WTC11 (cell line): ENCODE data around the gene SSR1. TPM values are rescaled to one million over a fixed set of nuclear protein-coding genes. Genes with fewer than 3 reads are reported as not detected.
"Not testable (repeated sequence)": the region's sequence is repeated elsewhere in the genome, so short reads cannot be mapped to it uniquely, and the experiment has no call there.

Source experiments
- ATAC-seq: fragments of 200-7000 bp; cut with Tn5 transposase; 2 replicates; pipeline ENCODE4 v1.10.0; 2021; ENCODE audit warnings: mild to moderate bottlenecking, moderate library complexity
- CTCF ChIA-PET: fragments of 300-600 bp; sonication (Branson Sonifier 250); formaldehyde crosslinking; loops from one replicate; lab custom pipeline; 2021; ENCODE audit warnings: antibody characterized with exemption; lab: Charles Lee
- POLR2A ChIA-PET: fragments of 350-600 bp; sonication (Branson Sonifier 250); formaldehyde crosslinking; loops from one replicate; lab custom pipeline; 2021; ENCODE audit warnings: antibody characterized with exemption; lab: Charles Lee
- DNase-seq: peaks from one replicate; pipeline ENCODE4 v3.0.0; 2021; ENCODE audit warnings: low spot score
- H3K27ac Mint-ChIP-seq: 2 replicates; pipeline ENCODE4 v1.8.0; 2021; ENCODE audit warnings: mixed read lengths
- H3K27me3 Mint-ChIP-seq: 2 replicates; pipeline ENCODE4 v1.8.0; 2021; ENCODE audit warnings: low read depth, mild to moderate bottlenecking, moderate library complexity, mixed read lengths
- H3K36me3 Mint-ChIP-seq: 2 replicates; pipeline ENCODE4 v1.8.0; 2021; ENCODE audit warnings: mixed read lengths
- H3K4me1 Mint-ChIP-seq: 2 replicates; pipeline ENCODE4 v1.8.0; 2022; ENCODE audit warnings: mixed read lengths
- H3K4me3 Mint-ChIP-seq: 2 replicates; pipeline ENCODE4 v1.8.0; 2021; ENCODE audit warnings: mild to moderate bottlenecking, moderate library complexity, mixed read lengths
- H3K9me3 Mint-ChIP-seq: 2 replicates; pipeline ENCODE4 v1.8.0; 2021; ENCODE audit warnings: mixed read lengths
- ARID4B ChIP-seq: sonication (generic); formaldehyde crosslinking; IDR thresholded peaks from 2 replicates; pipeline ENCODE4 v1.8.0; 2023; ENCODE audit warnings: missing genetic modification reagents, mild to moderate bottlenecking, borderline replicate concordance
- ETV6 ChIP-seq: sonication (generic); formaldehyde crosslinking; IDR thresholded peaks from 2 replicates; pipeline ENCODE4 v1.8.1; 2022; ENCODE audit warnings: mild to moderate bottlenecking, missing genetic modification reagents
- FOXP1 ChIP-seq: sonication (generic); formaldehyde crosslinking; IDR thresholded peaks from 2 replicates; pipeline ENCODE4 v1.8.0; 2022; ENCODE audit warnings: missing genetic modification reagents, mild to moderate bottlenecking, moderate library complexity, borderline replicate concordance
- FOXP4 ChIP-seq: sonication (generic); formaldehyde crosslinking; IDR thresholded peaks from 2 replicates; pipeline ENCODE4 v1.8.0; 2022; ENCODE audit warnings: mild to moderate bottlenecking, missing genetic modification reagents
- GRHL2 ChIP-seq: fragments of 250-450 bp; sonication (Bioruptor Pico); IDR thresholded peaks from 2 replicates; pipeline ENCODE4 v1.8.0; 2022; ENCODE audit warnings: mild to moderate bottlenecking, moderate library complexity; ENCODE audit not compliant: insufficient replicate concordance, severe bottlenecking
- HMGA2 ChIP-seq: fragments of 250-450 bp; sonication (Bioruptor Pico); IDR thresholded peaks from 2 replicates; pipeline ENCODE4 v1.4.0; 2021; ENCODE audit warnings: mild to moderate bottlenecking, moderate library complexity
- KAT7 ChIP-seq: sonication (generic); formaldehyde crosslinking; IDR thresholded peaks from 2 replicates; pipeline ENCODE4 v1.8.1; 2023; ENCODE audit warnings: missing genetic modification reagents, mild to moderate bottlenecking, borderline replicate concordance
- NFYB ChIP-seq: sonication (generic); formaldehyde crosslinking; conservative IDR thresholded peaks from 2 replicates; pipeline ENCODE4 v1.8.0; 2022; ENCODE audit warnings: low read depth, missing genetic modification reagents
- NR2C2 ChIP-seq: sonication (generic); formaldehyde crosslinking; IDR thresholded peaks from 2 replicates; pipeline ENCODE4 v1.8.0; 2022; ENCODE audit warnings: mild to moderate bottlenecking, missing genetic modification reagents
- PRDM15 ChIP-seq: sonication (generic); formaldehyde crosslinking; IDR thresholded peaks from 2 replicates; pipeline ENCODE4 v1.8.0; 2022; ENCODE audit warnings: missing genetic modification reagents
- TEAD1 ChIP-seq: sonication (generic); formaldehyde crosslinking; IDR thresholded peaks from 2 replicates; pipeline ENCODE4 v1.8.0; 2022; ENCODE audit warnings: mild to moderate bottlenecking, missing genetic modification reagents
- ZNF263 ChIP-seq: sonication (generic); formaldehyde crosslinking; IDR thresholded peaks from 2 replicates; pipeline ENCODE4 v1.8.1; 2022; ENCODE audit warnings: low read depth, mild to moderate bottlenecking, moderate library complexity, missing genetic modification reagents
- ZNF512 ChIP-seq: sonication (generic); formaldehyde crosslinking; IDR thresholded peaks from 2 replicates; pipeline ENCODE4 v1.8.1; 2022; ENCODE audit warnings: missing genetic modification reagents, borderline replicate concordance
- total RNA-seq: library from RNA; stranded (reverse); gene quantifications from 3 replicates; pipeline ENCODE4 v1.2.3, GENCODE V29; 2021

The SSR1 gene
- total RNA-seq, 1 experiment from 2014 or later, result 96.7 TPM

- no peak for TF ChIP-seq PRDM15 (CRISPR knock-in tag)
- no peak for TF ChIP-seq KAT7
These were observed 3.0 kb upstream of the SSR1 start (continued) for GRCh38 chr6:7315948-7316365.

- H3K36me3 Mint-ChIP-seq, ATAC-seq, DNase-seq, H3K4me3 Mint-ChIP-seq, H3K27ac Mint-ChIP-seq, H3K27me3 Mint-ChIP-seq: not testable (repeated sequence)
- peaks cover 12% of the 10 kb centered on the region for H3K4me1 Mint-ChIP-seq
- CTCF ChIA-PET, result interaction anchor here (1.1 to 3.1 kb wide), 4 partner anchors 24 to 74 kb away, joined by 4 to 8 read pairs (median 6); partner anchors contain the start of genes CAGE1 and RIOK1
- POLR2A ChIA-PET, result interaction anchor here (0.6 kb wide), 1 partner anchor 56 kb away, joined by 3 read pairs; no protein-coding TSS in a partner anchor
- peaks cover 10% of the 10 kb centered on the region for H3K9me3 Mint-ChIP-seq
- TF ChIP-seq NFYB, result peak; percentile 54
These were observed 2.3 kb upstream of the SSR1 start for GRCh38 chr6:7315087-7315947.

- no peak for DNase-seq
- POLR2A ChIA-PET, result interaction anchor here (2.2 kb wide), 1 partner anchor 75 kb away, joined by 9 read pairs; the partner anchor contains the start of genes CAGE1 and RIOK1
- TF ChIP-seq NR2C2 (CRISPR knock-in tag) (no peak), ZNF263 (CRISPR knock-in tag) (no peak), FOXP1 (CRISPR knock-in tag) (no peak), GRHL2 (CRISPR knock-in tag) (no peak), ETV6 (no peak), TEAD1 (CRISPR knock-in tag) (no peak), HMGA2 (CRISPR knock-in tag) (no peak), ARID4B (CRISPR knock-in tag) (no peak), FOXP4 (CRISPR knock-in tag) (no peak), ZNF512 (CRISPR knock-in tag) (no peak)
- CTCF ChIA-PET, result interaction anchor here (0.8 to 3.1 kb wide), 3 partner anchors 25 to 75 kb away, joined by 3 to 8 read pairs (median 6); partner anchors contain the start of genes CAGE1 and RIOK1
- H3K4me1 Mint-ChIP-seq, result peaks cover 12% of the 10 kb centered on the region
- no peak overlapping the region; the same call in 1 of the 2 replicates for H3K27ac Mint-ChIP-seq
- H3K27me3 Mint-ChIP-seq, result no peaks in the 10 kb centered on the region; the same call in 1 of the 2 replicates
- no peak overlapping the region for H3K4me3 Mint-ChIP-seq
- H3K9me3 Mint-ChIP-seq, result peaks cover 10% of the 10 kb centered on the region
- no peak for ATAC-seq
- peaks cover 9% of the 10 kb centered on the region for H3K36me3 Mint-ChIP-seq
These were observed 1.4 kb upstream of the SSR1 start for GRCh38 chr6:7314414-7314813.
